HG02588 (cell line): ENCODE data around the gene CLCNKB.

ENCODE experiments used
- ATAC-seq: cut with Tn5 transposase; IDR thresholded peaks from one replicate; pipeline ENCODE4 v1.9.1; 2021; ENCODE audit warnings: mild to moderate bottlenecking, moderate library complexity; ENCODE audit not compliant: unreplicated experiment

The CLCNKB gene

DNA sequence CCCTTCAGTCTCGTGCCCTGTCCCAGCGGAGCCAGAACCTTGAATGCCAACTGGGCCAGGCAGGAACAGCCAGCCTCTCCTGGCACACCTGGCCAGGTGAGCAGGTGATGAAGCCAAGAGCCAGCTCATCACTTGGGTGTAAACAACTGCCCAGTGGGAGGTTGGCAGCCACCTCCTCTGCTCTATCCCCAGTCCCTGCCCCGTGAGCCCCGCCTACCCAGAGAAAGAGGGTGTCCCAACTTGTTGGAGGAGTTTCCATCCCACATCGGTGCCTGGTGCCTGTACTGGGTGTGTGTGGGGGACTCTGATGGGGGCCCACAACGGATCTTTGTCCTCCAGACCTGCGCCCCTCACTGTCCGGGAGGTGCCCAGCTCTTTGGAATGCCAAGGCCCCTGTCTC is 47.7 kb downstream of the CLCNKB start:
- ATAC-seq, result no peak

DNA sequence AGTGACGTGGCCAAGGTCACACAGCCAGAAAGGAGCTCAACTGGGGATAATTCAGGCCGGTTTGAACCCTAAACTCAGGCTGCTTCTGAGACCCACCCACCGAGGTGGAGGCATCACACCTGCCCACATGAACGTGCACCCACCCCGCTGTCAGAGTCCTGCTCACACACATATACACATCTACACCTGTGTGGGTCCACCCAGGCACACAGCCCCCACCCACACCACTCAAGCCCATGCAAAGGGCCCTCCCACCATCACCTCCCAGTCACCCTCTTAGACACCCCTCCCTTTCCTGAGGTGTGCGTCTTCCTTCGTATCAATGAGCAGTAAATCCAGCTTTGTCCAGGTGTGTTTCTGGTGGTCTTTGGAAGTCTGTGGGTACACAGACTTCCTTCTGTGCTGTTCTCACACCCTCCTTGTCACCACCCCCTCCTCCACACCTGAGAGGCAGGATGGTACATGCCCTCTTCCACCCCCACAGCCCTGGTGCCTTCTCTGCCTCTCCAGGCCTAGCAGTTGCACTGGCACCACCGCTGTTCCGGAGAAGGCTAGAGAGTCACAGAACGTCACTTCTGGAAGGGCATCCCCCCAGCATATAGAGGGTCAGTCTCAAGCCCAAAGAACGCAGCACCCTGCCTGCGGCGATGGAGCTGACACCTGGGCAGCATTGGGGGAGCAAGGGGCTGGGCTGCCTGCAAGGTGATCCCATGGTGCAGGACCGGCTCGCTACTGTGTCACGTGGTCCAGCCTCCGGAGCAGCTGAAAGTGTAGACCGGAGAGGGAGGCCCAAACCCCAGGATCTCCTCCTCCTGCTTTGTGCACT is 48.7 kb downstream of the CLCNKB start:
- ATAC-seq, result no peak

- ATAC-seq, result no peak
These were observed 49.4 kb downstream of the CLCNKB start for GRCh38 chr1:16092923-16093511.

DNA sequence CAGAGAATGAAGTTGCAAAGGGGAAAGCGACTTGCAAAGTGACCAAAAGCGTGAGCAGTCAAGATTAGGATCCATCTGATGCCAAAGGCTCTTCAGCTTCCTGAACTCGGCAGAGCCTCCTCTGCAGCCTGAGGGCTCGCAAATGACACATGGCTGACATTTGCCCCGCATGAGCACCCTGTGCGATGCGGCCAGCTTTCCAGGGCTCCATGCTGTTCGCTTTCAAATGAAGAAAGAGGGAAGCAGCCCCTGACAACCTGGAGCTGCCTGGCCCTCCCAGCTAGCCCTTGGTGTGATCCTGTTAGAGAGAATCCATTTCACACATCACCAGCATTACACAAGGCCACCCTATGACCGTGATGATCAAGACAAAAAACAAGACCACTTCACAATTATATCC is 50.0 kb downstream of the CLCNKB start:
- ATAC-seq, result no peak

DNA sequence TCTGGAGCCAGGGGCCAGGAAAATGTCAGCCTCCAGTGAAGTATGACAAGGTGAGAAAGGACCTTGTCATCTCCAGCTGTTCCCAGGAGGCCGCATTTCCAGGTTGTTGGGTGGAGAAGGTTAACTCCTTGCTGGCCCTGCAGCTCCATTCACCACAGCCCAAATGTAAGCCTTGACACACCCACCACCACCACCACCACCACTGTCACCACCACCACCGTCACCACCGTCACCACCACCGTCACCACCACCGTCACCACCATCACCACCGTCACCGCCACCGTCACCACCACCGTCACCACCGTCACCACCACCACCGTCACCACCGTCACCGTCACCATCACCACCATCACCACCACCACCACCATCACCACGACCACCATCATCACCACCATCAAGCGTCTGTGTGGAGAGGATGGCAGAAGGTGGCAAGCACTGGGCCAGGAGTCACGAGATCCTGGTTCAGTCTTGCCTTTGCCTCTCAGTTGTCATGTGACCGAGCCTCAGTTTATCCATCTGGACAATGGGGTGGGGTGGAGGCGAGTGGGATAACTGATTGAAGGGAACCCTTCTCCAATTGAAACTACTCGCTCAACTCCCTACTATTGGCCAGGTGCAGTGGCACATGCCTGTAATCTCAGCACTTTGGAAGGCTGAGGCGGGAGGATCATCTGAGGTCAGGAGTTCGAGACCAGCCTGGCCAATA is 51.0 kb downstream of the CLCNKB start:
- no peak for ATAC-seq

DNA sequence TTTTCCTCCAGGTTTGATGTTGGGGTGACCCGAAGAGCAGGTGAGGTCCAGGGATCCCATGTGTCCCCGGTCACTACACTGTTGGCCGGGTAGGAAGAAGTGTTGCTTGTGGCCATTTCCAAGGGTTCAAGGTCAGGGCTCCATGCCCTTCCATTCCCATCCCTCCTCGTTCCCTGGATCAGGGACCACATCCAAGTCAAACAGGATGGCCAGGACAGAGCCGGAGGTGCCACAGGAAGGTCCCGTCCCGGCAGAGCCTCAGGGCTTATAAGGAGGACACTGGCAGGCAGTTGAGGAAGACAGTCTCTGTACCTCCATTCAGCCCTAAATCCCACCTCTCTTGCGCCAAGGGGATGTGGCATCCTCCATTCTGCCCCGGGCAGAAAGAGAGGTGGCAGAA is 51.9 kb downstream of the CLCNKB start:
- no peak for ATAC-seq

GRCh38 chr1:16099412-16099811 is 55.8 kb downstream of the CLCNKB start:
- ATAC-seq, result no peak

DNA sequence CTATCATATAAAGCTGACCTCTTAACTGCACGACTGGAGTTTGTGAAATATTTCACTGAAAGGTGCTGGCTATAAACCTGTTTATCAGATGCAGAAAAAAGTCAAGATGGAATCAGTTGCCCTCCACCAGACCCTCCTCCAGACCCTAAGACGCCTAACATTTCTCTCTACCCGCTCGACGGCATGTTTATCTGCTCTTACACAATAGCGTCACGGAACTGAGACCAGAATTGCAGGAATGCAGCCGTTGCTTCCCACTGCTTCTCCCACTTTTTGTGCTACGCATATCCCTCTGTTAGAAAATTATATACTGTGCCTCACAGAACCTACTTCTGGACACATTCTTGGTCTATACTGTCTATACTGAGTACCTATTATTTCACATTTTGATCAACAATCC is 58.0 kb downstream of the CLCNKB start:
- ATAC-seq, result no peak
